Measurements from ENCODE around the gene COLEC11. TPM values are rescaled to one million over a fixed set of nuclear protein-coding genes. Genes with fewer than 3 reads are reported as not detected.
A peak's percentile ranks its signal among the peaks of the same experiment; 100 is the strongest.

COLEC11 gene
- polyA plus RNA-seq, 1 experiment = 0.15 TPM

GRCh38 chr2:3654011-3654410 lies 59.1 kb downstream of the COLEC11 start:
- TF ChIP-seq CTCF (IDR thresholded peaks at IDR 0.05; ENCODE audit: insufficient read depth, low read depth, low read length) = no peak
- Histone ChIP-seq H3K27me3 (ENCODE audit: control insufficient read depth, insufficient read depth, low read length) (0 out of 2 replicates have a peak, but pooled peaks cover 1% of the 10 kb centered on the region), H3K36me3 (ENCODE audit: control insufficient read depth, insufficient read depth, low read length) (no peaks in the 10 kb centered on the region), H3K4me3 (ENCODE audit: low read depth, low read length) (no peak overlapping the region)
- ChIA-PET CTCF (interaction anchor here (1.1 to 2.9 kb wide), 3 partner anchors 12 to 230 kb away, joined by 3 to 10 read pairs (median 6); no protein-coding TSS in a partner anchor), POLR2A (no interaction called here)
- no peak for DNase-seq (ENCODE audit: low read depth)

GRCh38 chr2:3654531-3655225 lies 59.8 kb downstream of the COLEC11 start:
- 0 out of 2 replicates have a peak, but pooled peaks cover 1% of the 10 kb centered on the region for H3K27me3 ChIP-seq (ENCODE audit: control insufficient read depth, insufficient read depth, low read length)
- CTCF ChIA-PET = interaction anchor here (1.1 to 1.2 kb wide), 2 partner anchors 12 to 20 kb away, joined by 3 to 6 read pairs; no protein-coding TSS in a partner anchor
- H3K4me3 ChIP-seq (ENCODE audit: low read depth, low read length) = no peak overlapping the region
- POLR2A ChIA-PET = no interaction called here
- TF ChIP-seq CTCF (IDR thresholded peaks at IDR 0.05; ENCODE audit: insufficient read depth, low read depth, low read length) = no peak
- no peaks in the 10 kb centered on the region for H3K36me3 ChIP-seq (ENCODE audit: control insufficient read depth, insufficient read depth, low read length)
- DNase-seq (ENCODE audit: low read depth) = no peak

GRCh38 chr2:3655871-3656761 lies 61.2 kb downstream of the COLEC11 start:
- Histone ChIP-seq H3K4me3 (ENCODE audit: low read depth, low read length) (no peak overlapping the region), H3K36me3 (ENCODE audit: control insufficient read depth, insufficient read depth, low read length) (no peaks in the 10 kb centered on the region), H3K27me3 (ENCODE audit: control insufficient read depth, insufficient read depth, low read length) (no peaks in the 10 kb centered on the region)
- ChIA-PET CTCF (interaction anchor here (1.1 to 1.6 kb wide), 2 partner anchors 12 to 180 kb away, joined by 3 to 6 read pairs; no protein-coding TSS in a partner anchor), POLR2A (no interaction called here)
- DNase-seq (ENCODE audit: low read depth) = no peak
- TF ChIP-seq CTCF (IDR thresholded peaks at IDR 0.05; ENCODE audit: insufficient read depth, low read depth, low read length) = no peak

GRCh38 chr2:3656762-3657721 lies 62.1 kb downstream of the COLEC11 start:
- DNase-seq (ENCODE audit: low read depth) = no peak
- no peaks in the 10 kb centered on the region for H3K27me3 ChIP-seq (ENCODE audit: control insufficient read depth, insufficient read depth, low read length)
- CTCF ChIA-PET = interaction anchor here (1.1 to 1.6 kb wide), 2 partner anchors 13 to 181 kb away, joined by 3 to 6 read pairs; no protein-coding TSS in a partner anchor
- peak; percentile 21; the same call in 1 of the 2 replicates for TF ChIP-seq CTCF (IDR thresholded peaks at IDR 0.05; ENCODE audit: insufficient read depth, low read depth, low read length)
- H3K4me3 ChIP-seq (ENCODE audit: low read depth, low read length) = no peak overlapping the region
- no peaks in the 10 kb centered on the region for H3K36me3 ChIP-seq (ENCODE audit: control insufficient read depth, insufficient read depth, low read length)
- POLR2A ChIA-PET = no interaction called here

Data from BJ (cell line).